ENCODE measurements around the gene MECR. TPM values are rescaled to one million over a fixed set of nuclear protein-coding genes. Genes with fewer than 3 reads are reported as not detected.

MECR gene
- total RNA-seq, 1 donor from 2014 or later: 28.7 TPM

- DNase-seq (ENCODE audit: extremely low spot score, unreplicated experiment): no peak
- TF ChIP-seq CTCF (conservative IDR thresholded peaks at IDR 0.05): no peak
- Mint-ChIP-seq H3K4me1 (ENCODE audit: unreplicated experiment) (peaks cover 33% of the 10 kb centered on the region), H3K27ac (peak overlapping the region; percentile 14), H3K4me3 (no peak overlapping the region), H3K36me3 (no peaks in the 10 kb centered on the region), H3K27me3 (no peaks in the 10 kb centered on the region), H3K9me3 (no peaks in the 10 kb centered on the region)
Measured at GRCh38 chr1:29247571-29248273, 17.0 kb upstream of the MECR start.

GRCh38 chr1:29247044-29247443 lies 16.3 kb upstream of the MECR start:
- Mint-ChIP-seq H3K9me3 (no peaks in the 10 kb centered on the region), H3K4me3 (no peak overlapping the region), H3K27ac (no peak overlapping the region), H3K27me3 (no peaks in the 10 kb centered on the region), H3K4me1 (ENCODE audit: unreplicated experiment) (peaks cover 33% of the 10 kb centered on the region), H3K36me3 (no peaks in the 10 kb centered on the region)
- TF ChIP-seq CTCF (conservative IDR thresholded peaks at IDR 0.05): no peak
- no peak for DNase-seq (ENCODE audit: extremely low spot score, unreplicated experiment)

GRCh38 chr1:29245876-29246275 lies 15.1 kb upstream of the MECR start:
- Mint-ChIP-seq H3K9me3 (no peaks in the 10 kb centered on the region), H3K27ac (no peak overlapping the region), H3K4me3 (no peak overlapping the region), H3K36me3 (no peaks in the 10 kb centered on the region), H3K4me1 (ENCODE audit: unreplicated experiment) (peaks cover 37% of the 10 kb centered on the region), H3K27me3 (no peaks in the 10 kb centered on the region)
- no peak for DNase-seq (ENCODE audit: extremely low spot score, unreplicated experiment)
- TF ChIP-seq CTCF (conservative IDR thresholded peaks at IDR 0.05): peak; percentile 50

GRCh38 chr1:29245261-29245660 lies 14.5 kb upstream of the MECR start:
- Mint-ChIP-seq H3K4me1 (ENCODE audit: unreplicated experiment) (peaks cover 40% of the 10 kb centered on the region), H3K9me3 (no peaks in the 10 kb centered on the region)
- no peak for TF ChIP-seq CTCF (conservative IDR thresholded peaks at IDR 0.05)

GRCh38 chr1:29243871-29244200 lies 13.1 kb upstream of the MECR start:
- TF ChIP-seq CTCF (conservative IDR thresholded peaks at IDR 0.05): no peak
- DNase-seq (ENCODE audit: extremely low spot score, unreplicated experiment): no peak
- Mint-ChIP-seq H3K4me1 (ENCODE audit: unreplicated experiment) (peaks cover 40% of the 10 kb centered on the region), H3K4me3 (no peak overlapping the region), H3K27me3 (peaks cover 5% of the 10 kb centered on the region), H3K9me3 (no peaks in the 10 kb centered on the region), H3K27ac (no peak overlapping the region), H3K36me3 (no peaks in the 10 kb centered on the region)

More at GRCh38 chr1:29245261-29245660, 14.5 kb upstream of the MECR start:
- H3K27me3 Mint-ChIP-seq: no peaks in the 10 kb centered on the region
- H3K36me3 Mint-ChIP-seq: no peaks in the 10 kb centered on the region
- H3K27ac Mint-ChIP-seq: no peak overlapping the region
- no peak for DNase-seq (ENCODE audit: extremely low spot score, unreplicated experiment)
- H3K4me3 Mint-ChIP-seq: no peak overlapping the region

Data from type B pancreatic cell (in vitro differentiated cells).